Adrenal gland (tissue), 12 donors: ENCODE data around the gene NAT14. TPM values are rescaled to one million over a fixed set of nuclear protein-coding genes. Genes with fewer than 3 reads are reported as not detected.
"Not testable (repeated sequence)": the region's sequence is repeated elsewhere in the genome, so short reads cannot be mapped to it uniquely, and the experiment has no call there.

Experiments used
- DNase-seq, 7 donors: peaks; one replicate each; pipeline ENCODE4 v3.0.0-alpha.2; 2019 to 2020
- H3K27ac ChIP-seq, 5 donors: fragments of 200-600 bp; sonication (generic) in 4 of 5; 1 replicate in 3 of 5; 2 replicates in 2 of 5; pipeline versions ENCODE4 v1.5.1 to v1.8.0; 2016 to 2020; ENCODE audit warnings: mild to moderate bottlenecking in 1 of 5
- H3K27me3 ChIP-seq: fragments of 200-600 bp; 2 replicates; pipeline ENCODE4 v1.8.0; 2021
- H3K36me3 ChIP-seq, 2 donors: fragments of 200-600 bp; replicated peaks in 1 of 2; 1 replicate in 1 of 2; 2 replicates in 1 of 2; pipeline versions ENCODE4 v1.5.1 to v1.8.0; 2018 to 2022
- H3K4me1 ChIP-seq, 2 donors: fragments of 200-600 bp; replicated peaks in 1 of 2; 1 replicate in 1 of 2; 2 replicates in 1 of 2; pipeline versions ENCODE4 v1.5.1 to v1.8.0; 2018 to 2021
- H3K4me3 ChIP-seq, 4 donors: fragments of 200-600 bp; sonication (generic) in 3 of 4; one replicate each; pipeline ENCODE4 v1.5.1; 2016 to 2018
- H3K9me3 ChIP-seq, 3 donors: fragments of 200-600 bp; sonication (generic) in 1 of 3; replicated peaks in 1 of 3; 1 replicate in 2 of 3; 2 replicates in 1 of 3; pipeline versions ENCODE4 v1.5.1 to v1.8.0; 2016 to 2021
- POLR2A ChIP-seq, 2 donors: fragments of 450-650 bp; IDR thresholded peaks; one replicate each; pipeline ENCODE4 v1.6.1; 2017; ENCODE audit warnings: antibody characterized with exemption in 2 of 2, mild to moderate bottlenecking in 2 of 2, moderate library complexity in 1 of 2
- WGBS, 4 donors: extraction: QIAGEN DNeasy Blood & Tissue Kit in 2 of 4; methylation state at CpG; one replicate each; pipeline versions ENCODE4 v1.1.5 to v1.1.7; 2013 to 2017; 5-methylcytosine and 5-hydroxymethylcytosine counted together
- intact Hi-C, 2 donors: fragments of 100-400 bp; cut with DNase I; formaldehyde crosslinking; loops; one replicate each; pipeline versions ENCODE4 v1.14.1 to v1.15.0; 2022 to 2023
- polyA plus RNA-seq, 3 donors: library from polyadenylated mRNA; stranded (reverse); fragments of 200-250 nt in 2 of 3; fragments of 350-450 nt in 1 of 3; fragmentation: Illumina TruSeq in 1 of 3; extraction: RNeasy Lipid Tissue Mini Kit (QIAGEN cat#74804) in 1 of 3; gene quantifications; one replicate each; pipeline ENCODE4 v1.2.3, GENCODE V29; 2013 to 2014
- total RNA-seq, 9 donors: library from RNA; depleted of rRNA in 4 of 9; stranded (reverse); fragments of >200 nt in 4 of 9; fragments of 120-200 nt in 1 of 9; fragmentation: NEBNext Ultra II Directional in 1 of 9; extraction: Animal tissue kit (Norgen Biotek cat#: 25700) in 1 of 9; gene quantifications; one replicate each; pipeline versions ENCODE4 v1.1.0 to v1.2.4, GENCODE V29; 2013 to 2023
- TF ChIP-seq, protein P1 (sequence below), 6 experiments: fragments of 450-650 bp in 4 of 6; fragments of 200-600 bp in 2 of 6; sonication (generic) in 1 of 6; IDR thresholded peaks; 1 replicate in 5 of 6; 2 replicates in 1 of 6; pipeline versions ENCODE4 v1.5.1 to v1.8.0; 2016 to 2021; ENCODE audit warnings: antibody characterized with exemption in 6 of 6, mild to moderate bottlenecking in 2 of 6, moderate library complexity in 1 of 6
- donor health status: healthy with polysubstance abuse.
- donor health status: Bipolar disorder and iron deficiency.
- donor health status: DM: yes; HTN: yes; CAD: no.
- donor health status: DM: no; HTN: no; CAD: no.
- donor health status: DM: no; HTN: no; CAD: no.
- donor health status: DM: yes; HTN: yes; CAD: no.

NAT14 gene
- total and polyA plus RNA-seq, 12 donors: 4.9 to 108 (median 18.7) TPM

DNA sequence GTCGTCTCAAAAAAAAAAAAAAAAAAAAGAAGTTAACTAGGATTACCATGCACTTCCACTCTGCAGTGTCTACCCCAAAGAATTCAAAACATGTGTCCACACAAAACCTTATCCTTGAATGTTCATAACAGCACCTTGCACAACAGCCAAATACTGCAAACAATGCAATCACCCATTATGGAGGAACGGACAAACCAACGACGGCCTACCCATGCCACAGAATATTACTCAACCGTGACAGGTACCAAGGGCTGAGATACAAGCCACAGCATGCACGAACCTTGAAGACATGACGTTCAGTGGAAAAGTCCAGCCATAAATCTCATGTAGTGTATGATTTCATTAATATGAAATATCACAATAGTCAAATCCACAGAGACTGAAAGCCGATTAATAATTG is 38.9 kb upstream of the NAT14 start:
- H3K27me3 ChIP-seq: peaks cover 41% of the 10 kb centered on the region
- WGBS, 4 donors: 47 to 60% (median 50%) methylated on average over 7 to 8 of the region's 8 CpGs
- no peaks in the 10 kb centered on the region for H3K36me3 ChIP-seq
- H3K4me3 ChIP-seq: no peak overlapping the region
- H3K4me1 ChIP-seq: no peaks in the 10 kb centered on the region
- intact Hi-C loops: no loop called here
- TF ChIP-seq, protein P1, sequence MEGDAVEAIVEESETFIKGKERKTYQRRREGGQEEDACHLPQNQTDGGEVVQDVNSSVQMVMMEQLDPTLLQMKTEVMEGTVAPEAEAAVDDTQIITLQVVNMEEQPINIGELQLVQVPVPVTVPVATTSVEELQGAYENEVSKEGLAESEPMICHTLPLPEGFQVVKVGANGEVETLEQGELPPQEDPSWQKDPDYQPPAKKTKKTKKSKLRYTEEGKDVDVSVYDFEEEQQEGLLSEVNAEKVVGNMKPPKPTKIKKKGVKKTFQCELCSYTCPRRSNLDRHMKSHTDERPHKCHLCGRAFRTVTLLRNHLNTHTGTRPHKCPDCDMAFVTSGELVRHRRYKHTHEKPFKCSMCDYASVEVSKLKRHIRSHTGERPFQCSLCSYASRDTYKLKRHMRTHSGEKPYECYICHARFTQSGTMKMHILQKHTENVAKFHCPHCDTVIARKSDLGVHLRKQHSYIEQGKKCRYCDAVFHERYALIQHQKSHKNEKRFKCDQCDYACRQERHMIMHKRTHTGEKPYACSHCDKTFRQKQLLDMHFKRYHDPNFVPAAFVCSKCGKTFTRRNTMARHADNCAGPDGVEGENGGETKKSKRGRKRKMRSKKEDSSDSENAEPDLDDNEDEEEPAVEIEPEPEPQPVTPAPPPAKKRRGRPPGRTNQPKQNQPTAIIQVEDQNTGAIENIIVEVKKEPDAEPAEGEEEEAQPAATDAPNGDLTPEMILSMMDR (IDR thresholded peaks at IDR 0.05): no peak
- no peak for TF ChIP-seq POLR2A (IDR thresholded peaks at IDR 0.05)
- H3K27ac ChIP-seq: no peak overlapping the region
- H3K9me3 ChIP-seq: no peaks in the 10 kb centered on the region
- no peak for DNase-seq

DNA sequence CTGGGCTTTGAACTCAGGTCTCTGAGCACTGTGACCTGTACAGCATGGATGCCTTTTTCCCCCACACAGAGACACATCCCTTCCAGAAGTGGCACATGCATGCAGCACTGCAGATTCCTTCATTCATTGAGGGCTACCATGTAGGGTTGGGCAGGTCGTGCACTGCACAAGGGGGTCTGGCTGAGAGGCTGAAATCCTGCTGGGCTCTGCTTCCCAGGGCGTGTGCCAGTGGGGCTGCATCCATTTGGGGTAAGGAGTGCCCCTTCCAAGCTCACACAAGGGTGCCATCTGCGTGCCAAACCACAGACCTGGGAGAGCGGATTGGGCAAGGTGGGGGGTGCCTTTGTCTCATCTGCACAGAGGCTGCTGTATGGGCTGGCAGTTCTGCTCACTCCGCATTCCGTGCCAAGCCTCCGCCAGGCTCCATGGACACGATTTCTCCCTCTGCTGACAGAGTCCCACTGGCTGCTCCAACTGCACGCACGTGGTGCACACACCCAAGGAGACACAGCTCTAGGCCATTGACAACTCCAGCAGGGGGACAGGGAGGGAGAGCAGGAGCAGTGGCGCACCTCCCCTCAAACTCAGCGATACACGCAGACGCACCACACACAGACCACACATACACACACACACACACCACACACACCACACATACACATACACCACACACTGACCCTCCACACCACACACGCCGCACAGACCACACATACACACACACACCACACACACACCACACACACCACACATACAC is 37.4 kb upstream of the NAT14 start:
- DNase-seq: peak in 2 of 7 donors; percentile 35 to 63
- intact Hi-C loops: no loop called here
- TF ChIP-seq, protein P1 (IDR thresholded peaks at IDR 0.05): no peak
- no peak for TF ChIP-seq POLR2A (IDR thresholded peaks at IDR 0.05)
- Histone ChIP-seq H3K4me1 (peaks cover 9 to 11% of the 10 kb centered on the region in 2 donors), H3K9me3 (no peaks in the 10 kb centered on the region), H3K4me3 (no peak overlapping the region), H3K36me3 (no peaks in the 10 kb centered on the region), H3K27me3 (peaks cover 42% of the 10 kb centered on the region), H3K27ac (no peak overlapping the region)
- 27 to 31% (median 29%) methylated on average over 12 to 16 of the region's 16 CpGs for WGBS, 4 donors

DNA sequence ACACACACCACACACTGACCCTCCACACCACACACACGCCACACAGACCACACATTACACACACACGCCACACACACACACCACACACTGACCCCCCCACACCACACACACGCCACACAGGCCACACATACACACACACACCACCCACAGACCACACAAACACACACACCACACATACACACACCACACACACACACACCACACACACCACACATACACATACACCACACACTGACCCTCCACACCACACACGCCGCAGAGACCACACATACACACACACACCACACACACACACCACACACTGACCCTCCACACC is 36.9 kb upstream of the NAT14 start:
- Histone ChIP-seq H3K4me1 (peaks cover 11% of the 10 kb centered on the region in 2 donors), H3K27me3 (peaks cover 42% of the 10 kb centered on the region)
- DNase-seq, H3K4me3 ChIP-seq, H3K27ac ChIP-seq, intact Hi-C loops, H3K36me3 ChIP-seq, H3K9me3 ChIP-seq: not testable (repeated sequence)
- 84 to 87% (median 84%) methylated on average over 4 to 5 of the region's 5 CpGs for WGBS, 4 donors

DNA sequence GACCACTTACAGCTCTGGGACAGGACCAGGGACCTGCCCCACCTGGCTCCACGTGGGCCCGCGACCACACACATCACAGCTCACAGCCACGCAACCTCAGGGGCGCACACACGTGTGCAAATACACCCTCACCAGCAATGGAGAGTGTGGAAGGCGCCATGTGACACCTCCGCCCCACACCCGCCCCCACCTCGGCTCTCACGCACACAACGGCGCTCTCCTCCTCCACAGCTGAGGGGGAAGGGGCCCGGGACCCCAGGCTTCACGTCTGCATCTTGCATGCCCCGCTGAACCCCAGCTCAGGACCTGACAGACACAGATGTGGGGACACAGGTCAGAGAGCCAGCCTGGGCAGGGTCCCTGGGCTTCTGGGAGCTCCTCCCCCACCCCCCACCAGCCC is 35.5 kb upstream of the NAT14 start:
- Histone ChIP-seq H3K9me3 (no peaks in the 10 kb centered on the region), H3K4me1 (peaks cover 11% of the 10 kb centered on the region in 2 donors), H3K27ac (no peak overlapping the region), H3K4me3 (no peak overlapping the region), H3K36me3 (no peaks in the 10 kb centered on the region), H3K27me3 (peaks cover 30% of the 10 kb centered on the region)
- WGBS, 4 donors: 29 to 71% (median 30%) methylated on average over 4 to 16 of the region's 16 CpGs; no CpG with 5 or more reads in 1 of the 4 donors
- TF ChIP-seq, protein P1 (IDR thresholded peaks at IDR 0.05): no peak
- TF ChIP-seq POLR2A (IDR thresholded peaks at IDR 0.05): no peak
- intact Hi-C loops: no loop called here
- DNase-seq: no peak
